Stimulated activated CD4-positive, alpha-beta T cell treated with anti-CD3 and anti-CD28 coated beads, Interleukin-1b, Interleukin-23, amount 100 ng/mL, for 48 hours (primary cell): ENCODE measurements around the gene PNPLA1.
A peak's percentile ranks its signal among the peaks of the same experiment; 100 is the strongest.

Source experiments
- DNase-seq: peaks from one replicate; pipeline ENCODE4 v3.0.0-alpha.2; 2020

Gene PNPLA1

GRCh38 chr6:36289281-36289878 lies 19.5 kb downstream of the PNPLA1 start:
- no peak for DNase-seq

GRCh38 chr6:36290668-36291620 lies 21.1 kb downstream of the PNPLA1 start:
- DNase-seq, result no peak

- no peak for DNase-seq
Measured at GRCh38 chr6:36292170-36292569, 22.3 kb downstream of the PNPLA1 start.

GRCh38 chr6:36296240-36296639 lies 26.4 kb downstream of the PNPLA1 start:
- no peak for DNase-seq

- DNase-seq, result no peak
Measured at GRCh38 chr6:36297051-36297450, 27.2 kb downstream of the PNPLA1 start.

- DNase-seq, result no peak
Measured at GRCh38 chr6:36297511-36297910, 27.7 kb downstream of the PNPLA1 start.

- DNase-seq, result no peak
Measured at GRCh38 chr6:36298027-36298426, 28.2 kb downstream of the PNPLA1 start.

GRCh38 chr6:36301085-36301658 lies 31.3 kb downstream of the PNPLA1 start:
- no peak for DNase-seq

- DNase-seq, result no peak
Measured at GRCh38 chr6:36301781-36302180, 31.9 kb downstream of the PNPLA1 start.

GRCh38 chr6:36302227-36302976 lies 32.5 kb downstream of the PNPLA1 start:
- peak; percentile 90 for DNase-seq

GRCh38 chr6:36305885-36306284 lies 36.0 kb downstream of the PNPLA1 start:
- DNase-seq, result no peak

GRCh38 chr6:36306375-36306774 lies 36.5 kb downstream of the PNPLA1 start:
- no peak for DNase-seq

- DNase-seq, result no peak
Measured at GRCh38 chr6:36308514-36308913, 38.7 kb downstream of the PNPLA1 start.

GRCh38 chr6:36309203-36309602 lies 39.3 kb downstream of the PNPLA1 start:
- DNase-seq, result no peak

- no peak for DNase-seq
Measured at GRCh38 chr6:36309900-36310299, 40.0 kb downstream of the PNPLA1 start.

- no peak for DNase-seq
Measured at GRCh38 chr6:36312854-36313648, 43.2 kb downstream of the PNPLA1 start.

- no peak for DNase-seq
Measured at GRCh38 chr6:36313649-36313936, 43.7 kb downstream of the PNPLA1 start.

- no peak for DNase-seq
Measured at GRCh38 chr6:36314221-36315014, 44.6 kb downstream of the PNPLA1 start.

GRCh38 chr6:36315921-36316320 lies 46.1 kb downstream of the PNPLA1 start:
- no peak for DNase-seq

- no peak for DNase-seq
Measured at GRCh38 chr6:36317623-36318022, 47.8 kb downstream of the PNPLA1 start.

- DNase-seq, result no peak
Measured at GRCh38 chr6:36318690-36319435, 49.0 kb downstream of the PNPLA1 start.
